K562 (cell line): ENCODE measurements around the gene LSM4. TPM values are rescaled to one million over a fixed set of nuclear protein-coding genes. Genes with fewer than 3 reads are reported as not detected.
A peak's percentile ranks its signal among the peaks of the same experiment; 100 is the strongest.

Experiments used
- ATAC-seq: fragments of 200-7000 bp; cut with Tn5 transposase; 3 replicates; pipeline ENCODE4 v1.9.1; 2020; ENCODE audit warnings: moderate library complexity
- BruUV-seq: library from RNA; stranded (reverse); fragments of 400-500 nt; replicated peaks from 2 replicates; lab custom pipeline; 2021; lab: Mats Ljungman, UMichigan
- CTCF ChIA-PET: fragments of 300-600 bp; formaldehyde crosslinking; extraction: SDS; loops from one replicate; lab custom pipeline; 2021; ENCODE audit warnings: low intra/inter-chr PET ratio; lab: Yijun Ruan, JAX
- POLR2A ChIA-PET: fragments of 300-600, 350-650 bp; sonication (Branson Sonifier 250); formaldehyde crosslinking; extraction: SDS; loops from one replicate; lab custom pipeline; 2021; ENCODE audit warnings: antibody characterized with exemption, inconsistent platforms; lab: Yijun Ruan, JAX
- DNase-seq, 4 experiments: peaks; one replicate each; pipeline versions ENCODE4 v3.0.0 to v3.0.0-alpha.2; 2011 to 2018; ENCODE audit warnings: low spot score in 3 of 4, mixed read lengths in 3 of 4; ENCODE audit errors: extremely low read depth in 1 of 4
- FAIRE-seq: peaks from 2 replicates; lab custom pipeline; 2011; peaks lifted over from hg19 to GRCh38; lab: Jason Lieb, UNC
- H2AFZ ChIP-seq: 2 replicates; pipeline ENCODE4 v1.6.0; 2011; ENCODE audit warnings: low read depth, low read length, control low read depth, inconsistent platforms
- H3K27ac ChIP-seq: fragments of 200-600 bp; 3 replicates; pipeline ENCODE4 v1.8.0; 2011; ENCODE audit warnings: low read depth, mild to moderate bottlenecking, control low read depth, inconsistent platforms, low read length, moderate library complexity, mixed read lengths; ENCODE audit errors: extremely low read depth
- H3K27me3 ChIP-seq, 2 experiments: fragments of 300-600 bp in 1 of 2; 2 replicates in 1 of 2; 3 replicates in 1 of 2; pipeline versions ENCODE4 v1.6.0 to v1.8.0; 2011; ENCODE audit warnings: inconsistent platforms in 2 of 2, low read length in 2 of 2, mild to moderate bottlenecking in 1 of 2, mixed read lengths in 1 of 2, moderate library complexity in 1 of 2; ENCODE audit not compliant: control insufficient read depth in 2 of 2, insufficient read depth in 2 of 2
- H3K36me3 ChIP-seq: fragments of 300-600 bp; 3 replicates; pipeline ENCODE4 v1.8.0; 2011; ENCODE audit warnings: mild to moderate bottlenecking, low read length, inconsistent platforms; ENCODE audit not compliant: control insufficient read depth, insufficient read depth
- H3K4me1 ChIP-seq, 2 experiments: fragments of 200-600 bp in 1 of 2; replicated peaks in 1 of 2; 2 replicates in 1 of 2; 3 replicates in 1 of 2; pipeline versions ENCODE4 v1.5.1 to v1.8.0; 2011; ENCODE audit warnings: inconsistent platforms in 2 of 2, low read length in 2 of 2, mild to moderate bottlenecking in 1 of 2, mixed read lengths in 1 of 2, moderate library complexity in 1 of 2; ENCODE audit not compliant: control insufficient read depth in 2 of 2, insufficient read depth in 2 of 2
- H3K4me2 ChIP-seq: 2 replicates; pipeline ENCODE4 v1.6.1; 2011; ENCODE audit warnings: low read length, control low read depth, inconsistent platforms, mixed read lengths; ENCODE audit not compliant: insufficient read depth
- H3K4me3 ChIP-seq: fragments of 200-600 bp; sonication (generic), shearing (Covaris generic); 2 replicates; pipeline ENCODE4 v1.5.1; 2016; ENCODE audit warnings: control low read depth, inconsistent platforms
- H3K79me2 ChIP-seq: fragments of 200-600 bp; 3 replicates; pipeline ENCODE4 v1.8.0; 2011; ENCODE audit warnings: low read length, inconsistent platforms; ENCODE audit not compliant: control insufficient read depth, insufficient read depth
- H3K9ac ChIP-seq, 2 experiments: 2 replicates each; pipeline versions ENCODE4 v1.6.0 to v1.6.1; 2011; ENCODE audit warnings: low read depth in 2 of 2, low read length in 2 of 2, control low read depth in 1 of 2, inconsistent platforms in 1 of 2, mild to moderate bottlenecking in 1 of 2, mixed read lengths in 1 of 2; ENCODE audit not compliant: insufficient read depth in 1 of 2
- H3K9me1 ChIP-seq: one replicate; pipeline ENCODE4 v1.6.0; 2011; ENCODE audit warnings: inconsistent platforms, mild to moderate bottlenecking, low read length, moderate library complexity; ENCODE audit not compliant: control insufficient read depth, insufficient read depth
- H3K9me3 ChIP-seq: replicated peaks from 2 replicates; pipeline ENCODE4 v1.5.1; 2011; ENCODE audit warnings: low read depth, low read length, inconsistent platforms; ENCODE audit not compliant: control insufficient read depth, insufficient read depth
- H4K20me1 ChIP-seq: replicated peaks from 2 replicates; pipeline ENCODE4 v1.6.1; 2011; ENCODE audit warnings: low read length, inconsistent platforms, mixed read lengths; ENCODE audit not compliant: control insufficient read depth, insufficient read depth
- ETS1 ChIP-seq: conservative IDR thresholded peaks from 2 replicates; pipeline ENCODE4 v1.6.1; 2011; ENCODE audit warnings: low read depth, mild to moderate bottlenecking, low read length; ENCODE audit not compliant: control insufficient read depth
- ETV6 ChIP-seq, 3 experiments: fragments of 150-350 bp in 1 of 3; sonication (generic) in 1 of 3; formaldehyde crosslinking in 1 of 3; IDR thresholded peaks; 2 replicates each; pipeline versions ENCODE4 v1.6.1 to v1.8.0; 2014 to 2022; ENCODE audit warnings: borderline replicate concordance in 2 of 3, low read depth in 2 of 3, antibody characterized with exemption in 1 of 3, low read length in 1 of 3, mild to moderate bottlenecking in 1 of 3, missing genetic modification reagents in 1 of 3
- JUN ChIP-seq, 2 experiments: sonication (generic) in 1 of 2; formaldehyde crosslinking in 1 of 2; IDR thresholded peaks; 2 replicates each; pipeline versions ENCODE4 v1.6.1 to v1.8.0; 2012 to 2022; ENCODE audit warnings: borderline replicate concordance in 2 of 2, mild to moderate bottlenecking in 2 of 2, improper control_type of control experiment in 1 of 2, low read depth in 1 of 2, low read length in 1 of 2, missing genetic modification reagents in 1 of 2
- SREBF2 ChIP-seq: sonication (generic); formaldehyde crosslinking; IDR thresholded peaks from 2 replicates; pipeline ENCODE4 v1.4.0; 2020; ENCODE audit warnings: mild to moderate bottlenecking, missing genetic modification reagents
- ZNF121 ChIP-seq: sonication (generic); formaldehyde crosslinking; conservative IDR thresholded peaks from 2 replicates; pipeline ENCODE4 v1.8.0; 2022; ENCODE audit warnings: missing genetic modification reagents
- ZNF740 ChIP-seq, 3 experiments: fragments of 200-800 bp in 1 of 3; sonication (Bioruptor generic) in 1 of 3; sonication (generic) in 1 of 3; formaldehyde crosslinking in 1 of 3; IDR thresholded peaks; 2 replicates each; pipeline versions ENCODE4 v1.6.1 to v1.8.0; 2016 to 2022; ENCODE audit warnings: mild to moderate bottlenecking in 2 of 3, missing compliant biosample characterization in 2 of 3, missing genetic modification characterization in 2 of 3, missing genetic modification reagents in 1 of 3
- WGBS: fragments of 100-300 bp; shearing (Covaris generic); methylation state at CpG from one replicate; pipeline ENCODE4 v1.1.6; 2016; ENCODE audit warnings: low coverage, mixed read lengths; ENCODE audit not compliant: insufficient coverage; ENCODE audit errors: missing lambda C conversion rate; 5-methylcytosine and 5-hydroxymethylcytosine counted together
- in situ Hi-C: fragments of 300-500 bp; cut with MboI; formaldehyde crosslinking; loops from 4 replicates; pipeline ENCODE4 v1.15.0; 2018; ENCODE audit warnings: inconsistent platforms, mixed read lengths
- intact Hi-C: fragments of 100-400 bp; cut with micrococcal nuclease; formaldehyde crosslinking; loops from 2 replicates; pipeline ENCODE4 v1.14.2; 2022
- polyA plus RNA-seq, 8 experiments: library from polyadenylated mRNA; depleted of rRNA in 4 of 8; stranded (reverse) in 5 of 8; unstranded in 3 of 8; fragments of >200 nt; fragmentation: Nextera tagmentation in 2 of 8; fragmentation: Illumina TruSeq in 1 of 8; extraction: Ambion mirVana in 2 of 8; extraction: Trizol in 1 of 8; gene quantifications; 2 replicates each; pipeline versions ENCODE4 v1.2.1 to v1.2.3, GENCODE V29; 2011 to 2014; ENCODE audit warnings: inconsistent platforms in 1 of 8, missing spikeins in 1 of 8
- total RNA-seq, 7 experiments: library from RNA; depleted of rRNA in 6 of 7; stranded (reverse); fragments of >200 nt in 6 of 7; fragmentation: Illumina TruSeq in 2 of 7; extraction: Trizol in 2 of 7; gene quantifications; 2 replicates each; pipeline versions ENCODE4 v1.2.1 to v1.2.3, GENCODE V29; 2011 to 2021; ENCODE audit warnings: low replicate concordance in 1 of 7

Gene LSM4
- total and polyA plus RNA-seq, 9 of the 15 experiments (the other 6 are each of a cell fraction or from before 2014, with no cell fraction given): 11.9 to 763 (median 202) TPM

GRCh38 chr19:18299654-18300053 is 23.2 kb downstream of the LSM4 start:
- no peaks in the 10 kb centered on the region for H3K36me3 ChIP-seq
- no peaks in the 10 kb centered on the region for H4K20me1 ChIP-seq
- H3K27ac ChIP-seq: no peak overlapping the region
- H3K9me3 ChIP-seq: no peaks in the 10 kb centered on the region
- ChIA-PET POLR2A (interaction anchor here (0.6 to 2.5 kb wide), 4 partner anchors 19 to 120 kb away, joined by 3 to 15 read pairs (median 6); partner anchors contain the start of genes JUND, LSM4 and SSBP4), CTCF (no interaction called here)
- no peaks in the 10 kb centered on the region for H3K27me3 ChIP-seq
- 90% methylated on average over 9 of the region's 9 CpGs for WGBS
- H3K4me1 ChIP-seq: peaks cover 25 to 39% of the 10 kb centered on the region in 2 experiments
- intact Hi-C loops: no loop called here
- BruUV-seq: no TSS peak
- ATAC-seq (no peak), DNase-seq (no peak), FAIRE-seq (no peak)
- peak overlapping the region in 1 of 2 experiments; percentile 73; a peak in 1 of 4 replicates for H3K9ac ChIP-seq
- H3K9me1 ChIP-seq: no peaks in the 10 kb centered on the region
- TF ChIP-seq JUN (IDR thresholded peaks at IDR 0.05; ENCODE audit: borderline replicate concordance, low read depth, low read length): no peak
- TF ChIP-seq JUN (CRISPR knock-in tag; IDR thresholded peaks at IDR 0.05; ENCODE audit: borderline replicate concordance): no peak
- no peak for TF ChIP-seq ETS1
- no peak for TF ChIP-seq ZNF740 (CRISPR knock-in tag; IDR thresholded peaks at IDR 0.05)
- TF ChIP-seq ZNF740 (tag; IDR thresholded peaks at IDR 0.05): no peak
- no peak for TF ChIP-seq SREBF2 (CRISPR knock-in tag)
- TF ChIP-seq ZNF121 (CRISPR knock-in tag): peak; percentile 86
- no peak for TF ChIP-seq ETV6 (IDR thresholded peaks at IDR 0.05; ENCODE audit: borderline replicate concordance in 1 of 2, low read depth in 2 of 2, low read length in 1 of 2)
- no peak for TF ChIP-seq ETV6 (CRISPR knock-in tag; IDR thresholded peaks at IDR 0.05; ENCODE audit: borderline replicate concordance)
- no peak overlapping the region for H3K4me2 ChIP-seq
- in situ Hi-C loops: no loop called here
- no peaks in the 10 kb centered on the region for H3K79me2 ChIP-seq
- H3K4me3 ChIP-seq: no peak overlapping the region
- no peak overlapping the region for H2AFZ ChIP-seq
